MM.1S (cell line): ENCODE data around the gene AOC3.
"Not testable (repeated sequence)": the region's sequence is repeated elsewhere in the genome, so short reads cannot be mapped to it uniquely, and the experiment has no call there.

Experiments
- DNase-seq: peaks from one replicate; pipeline ENCODE4 v3.0.0-alpha.2; 2015
- H2AFZ ChIP-seq: fragments of 300-600 bp; sonication (generic); 2 replicates; pipeline ENCODE4 v1.6.0; 2016; ENCODE audit warnings: antibody characterized with exemption, low read length
- H3F3A ChIP-seq: fragments of 300-600 bp; sonication (generic); 2 replicates; pipeline ENCODE4 v1.6.1; 2016; ENCODE audit warnings: mild to moderate bottlenecking, antibody characterized with exemption, low read length, moderate library complexity, mixed read lengths; ENCODE audit not compliant: insufficient read depth
- H3K27ac ChIP-seq: fragments of 300-600 bp; sonication (generic); 2 replicates; pipeline ENCODE4 v1.5.1; 2016; ENCODE audit warnings: mild to moderate bottlenecking, low read length
- H3K27me3 ChIP-seq: fragments of 300-600 bp; sonication (generic); replicated peaks from 2 replicates; pipeline ENCODE4 v1.6.0; 2016; ENCODE audit warnings: low read length; ENCODE audit not compliant: insufficient read depth
- H3K36me3 ChIP-seq: fragments of 300-600 bp; sonication (generic); replicated peaks from 2 replicates; pipeline ENCODE4 v1.6.1; 2016; ENCODE audit warnings: mild to moderate bottlenecking, low read length, mixed read lengths; ENCODE audit not compliant: insufficient read depth
- H3K4me1 ChIP-seq: fragments of 300-600 bp; sonication (generic); 2 replicates; pipeline ENCODE4 v1.6.1; 2016; ENCODE audit warnings: low read length, mixed read lengths
- H3K4me2 ChIP-seq: fragments of 300-600 bp; sonication (generic); 2 replicates; pipeline ENCODE4 v1.6.0; 2016; ENCODE audit warnings: low read depth, low read length
- H3K4me3 ChIP-seq: fragments of 300-600 bp; sonication (generic); 2 replicates; pipeline ENCODE4 v1.5.1; 2016; ENCODE audit warnings: low read length, mixed read lengths
- H3K79me2 ChIP-seq: fragments of 300-600 bp; sonication (generic); 2 replicates; pipeline ENCODE4 v1.6.1; 2016; ENCODE audit warnings: mixed run types, low read length, mixed read lengths
- H3K9ac ChIP-seq: fragments of 300-600 bp; sonication (generic); 2 replicates; pipeline ENCODE4 v1.6.1; 2016; ENCODE audit warnings: low read length, mixed read lengths
- H3K9me2 ChIP-seq: fragments of 300-600 bp; sonication (generic); replicated peaks from 2 replicates; pipeline ENCODE4 v1.6.1; 2016; ENCODE audit warnings: mild to moderate bottlenecking, low read length, mixed read lengths; ENCODE audit not compliant: insufficient read depth
- H3K9me3 ChIP-seq: fragments of 300-600 bp; sonication (generic); replicated peaks from 2 replicates; pipeline ENCODE4 v1.6.1; 2016; ENCODE audit warnings: mild to moderate bottlenecking, low read length, mixed read lengths; ENCODE audit not compliant: insufficient read depth
- H4K20me1 ChIP-seq: fragments of 300-600 bp; sonication (generic); 2 replicates; pipeline ENCODE4 v1.6.1; 2016; ENCODE audit warnings: mild to moderate bottlenecking, low read length, moderate library complexity, mixed read lengths; ENCODE audit not compliant: insufficient read depth
- CTCF ChIP-seq: fragments of 300-600 bp; sonication (generic); IDR thresholded peaks from 2 replicates; pipeline ENCODE4 v1.5.1; 2016; ENCODE audit warnings: antibody characterized with exemption, low read length, mixed read lengths
- EZH2 ChIP-seq: fragments of 300-600 bp; sonication (generic); optimal IDR thresholded peaks from 2 replicates; pipeline ENCODE3; 2017; ENCODE audit warnings: low read depth, mild to moderate bottlenecking, antibody characterized with exemption, low read length, mixed read lengths
- EZH2phosphoT487 ChIP-seq: fragments of 300-600 bp; sonication (generic); IDR thresholded peaks from 2 replicates; pipeline ENCODE4 v1.6.1; 2018; ENCODE audit warnings: antibody characterized with exemption, low read length

Gene AOC3

GRCh38 chr17:42880776-42881310, 29.8 kb downstream of the AOC3 start:
- H3K9me2 ChIP-seq: no peaks in the 10 kb centered on the region
- H3K4me3 ChIP-seq: no peak overlapping the region
- no peaks in the 10 kb centered on the region for H3K36me3 ChIP-seq
- H3K4me1 ChIP-seq: peaks cover 9% of the 10 kb centered on the region; the same call in 1 of the 2 replicates
- TF ChIP-seq EZH2 (no peak), CTCF (no peak), EZH2phosphoT487 (no peak)
- H2AFZ ChIP-seq: no peak overlapping the region
- H3K9me3 ChIP-seq: no peaks in the 10 kb centered on the region
- no peaks in the 10 kb centered on the region for H3K27me3 ChIP-seq
- DNase-seq: no peak
- no peak overlapping the region for H3K4me2 ChIP-seq
- H3K27ac ChIP-seq: no peak overlapping the region
- H3F3A ChIP-seq: no peaks in the 10 kb centered on the region
- no peak overlapping the region for H3K9ac ChIP-seq
- no peaks in the 10 kb centered on the region for H4K20me1 ChIP-seq
- H3K79me2 ChIP-seq: no peaks in the 10 kb centered on the region

- H3K79me2 ChIP-seq, H3K4me3 ChIP-seq, H4K20me1 ChIP-seq, H3K27ac ChIP-seq, H3K9me3 ChIP-seq, H3K27me3 ChIP-seq, H3F3A ChIP-seq, H3K4me1 ChIP-seq, H3K4me2 ChIP-seq, DNase-seq, H3K9ac ChIP-seq, H2AFZ ChIP-seq, H3K36me3 ChIP-seq, H3K9me2 ChIP-seq: not testable (repeated sequence)
Observed at GRCh38 chr17:42881706-42882105, 30.7 kb downstream of the AOC3 start.

GRCh38 chr17:42882166-42882565, 31.2 kb downstream of the AOC3 start:
- H4K20me1 ChIP-seq: no peaks in the 10 kb centered on the region
- no peaks in the 10 kb centered on the region for H3K9me3 ChIP-seq
- no peak overlapping the region for H2AFZ ChIP-seq
- no peaks in the 10 kb centered on the region for H3K36me3 ChIP-seq
- H3K4me3 ChIP-seq: no peak overlapping the region
- TF ChIP-seq CTCF (no peak), EZH2phosphoT487 (no peak), EZH2 (no peak)
- no peaks in the 10 kb centered on the region for H3K9me2 ChIP-seq
- H3F3A ChIP-seq: no peaks in the 10 kb centered on the region
- H3K27me3 ChIP-seq: no peaks in the 10 kb centered on the region
- no peak overlapping the region for H3K9ac ChIP-seq
- H3K79me2 ChIP-seq: no peaks in the 10 kb centered on the region
- DNase-seq: no peak
- no peak overlapping the region for H3K4me2 ChIP-seq
- no peak overlapping the region for H3K27ac ChIP-seq
- H3K4me1 ChIP-seq: peaks cover 9% of the 10 kb centered on the region; the same call in 1 of the 2 replicates

- Histone ChIP-seq H2AFZ (no peak overlapping the region), H3K79me2 (no peaks in the 10 kb centered on the region), H3K9ac (no peak overlapping the region), H3K9me2 (no peaks in the 10 kb centered on the region), H3K27ac (no peak overlapping the region), H4K20me1 (no peaks in the 10 kb centered on the region), H3K4me3 (no peak overlapping the region), H3K27me3 (no peaks in the 10 kb centered on the region), H3K9me3 (no peaks in the 10 kb centered on the region), H3K4me2 (no peak overlapping the region), H3F3A (no peaks in the 10 kb centered on the region), H3K4me1 (no peaks in the 10 kb centered on the region), H3K36me3 (no peaks in the 10 kb centered on the region)
- no peak for TF ChIP-seq CTCF
- TF ChIP-seq EZH2: no peak
- no peak for TF ChIP-seq EZH2phosphoT487
- DNase-seq: no peak
Observed at GRCh38 chr17:42883802-42884558, 33.0 kb downstream of the AOC3 start.

GRCh38 chr17:42885806-42886205, 34.8 kb downstream of the AOC3 start:
- not testable (repeated sequence) for H4K20me1 ChIP-seq, H3K4me2 ChIP-seq, H3K27ac ChIP-seq

More at GRCh38 chr17:42885806-42886205, 34.8 kb downstream of the AOC3 start:
- not testable (repeated sequence) for H3K4me1 ChIP-seq, H3K9me3 ChIP-seq, DNase-seq, H3K36me3 ChIP-seq, H3F3A ChIP-seq, H3K9ac ChIP-seq, H3K27me3 ChIP-seq, H3K79me2 ChIP-seq, H3K4me3 ChIP-seq, H3K9me2 ChIP-seq, H2AFZ ChIP-seq
